H9 (cell line): ENCODE data around the gene FAM25A. TPM values are rescaled to one million over a fixed set of nuclear protein-coding genes. Genes with fewer than 3 reads are reported as not detected.
A peak's percentile ranks its signal among the peaks of the same experiment; 100 is the strongest.

Experiments
- DNase-seq: peaks from one replicate; pipeline ENCODE4 v3.0.0-alpha.2; 2017
- H2AFZ ChIP-seq: one replicate; pipeline ENCODE4 v1.6.1; 2013; ENCODE audit warnings: mild to moderate bottlenecking, low read length, control low read depth, moderate library complexity
- H2AK5ac ChIP-seq: 2 replicates; pipeline ENCODE4 v1.6.1; 2013; ENCODE audit warnings: low read length, control low read depth, mixed read lengths; ENCODE audit not compliant: insufficient read length
- H2BK120ac ChIP-seq: one replicate; pipeline ENCODE4 v1.6.1; 2013; ENCODE audit warnings: low read depth, mild to moderate bottlenecking, low read length, control low read depth, inconsistent platforms; ENCODE audit not compliant: poor library complexity, severe bottlenecking
- H2BK12ac ChIP-seq: 2 replicates; pipeline ENCODE4 v1.6.1; 2013; ENCODE audit warnings: low read length, control low read depth, mixed read lengths, low read depth; ENCODE audit not compliant: insufficient read length
- H2BK15ac ChIP-seq: 2 replicates; pipeline ENCODE4 v1.6.1; 2013; ENCODE audit warnings: low read depth, low read length, control low read depth
- H2BK20ac ChIP-seq: one replicate; pipeline ENCODE4 v1.6.1; 2013; ENCODE audit warnings: low read depth, mild to moderate bottlenecking, low read length, control low read depth, inconsistent platforms; ENCODE audit not compliant: poor library complexity, severe bottlenecking
- H2BK5ac ChIP-seq: 2 replicates; pipeline ENCODE4 v1.6.1; 2013; ENCODE audit warnings: low read length, control low read depth, mixed read lengths; ENCODE audit not compliant: insufficient read length
- H3K14ac ChIP-seq: 2 replicates; pipeline ENCODE4 v1.6.1; 2013; ENCODE audit warnings: low read length, control low read depth; ENCODE audit not compliant: insufficient read depth
- H3K18ac ChIP-seq: 2 replicates; pipeline ENCODE4 v1.6.1; 2013; ENCODE audit warnings: low read depth, mild to moderate bottlenecking, mixed read lengths, low read length, control low read depth; ENCODE audit not compliant: insufficient read length
- H3K23ac ChIP-seq: 2 replicates; pipeline ENCODE4 v1.6.1; 2013; ENCODE audit warnings: low read length, control low read depth, mixed read lengths, low read depth; ENCODE audit not compliant: insufficient read length
- H3K23me2 ChIP-seq: 2 replicates; pipeline ENCODE4 v1.6.1; 2013; ENCODE audit warnings: low read depth, mild to moderate bottlenecking, mixed read lengths, low read length, control low read depth; ENCODE audit not compliant: insufficient read length, poor library complexity, severe bottlenecking
- H3K27ac ChIP-seq: 2 replicates; pipeline ENCODE4 v1.5.1; 2013; ENCODE audit warnings: low read length, control low read depth, mixed read lengths, low read depth; ENCODE audit not compliant: insufficient read length
- H3K27me3 ChIP-seq: 2 replicates; pipeline ENCODE4 v1.6.1; 2013; ENCODE audit warnings: low read length, control low read depth, inconsistent platforms; ENCODE audit not compliant: insufficient read depth
- H3K4ac ChIP-seq: 2 replicates; pipeline ENCODE4 v1.6.1; 2013; ENCODE audit warnings: low read depth, mild to moderate bottlenecking, control low read depth, inconsistent platforms, low read length, moderate library complexity
- H3K4me1 ChIP-seq: 2 replicates; pipeline ENCODE4 v1.6.1; 2013; ENCODE audit warnings: low read length, control low read depth, inconsistent platforms; ENCODE audit not compliant: insufficient read depth
- H3K4me2 ChIP-seq: 2 replicates; pipeline ENCODE4 v1.6.1; 2013; ENCODE audit warnings: low read length, control low read depth, mixed read lengths; ENCODE audit not compliant: insufficient read length, insufficient read depth
- H3K56ac ChIP-seq: 2 replicates; pipeline ENCODE4 v1.6.1; 2013; ENCODE audit warnings: low read depth, mild to moderate bottlenecking, mixed read lengths, low read length, control low read depth; ENCODE audit not compliant: insufficient read length
- H3K79me1 ChIP-seq: 2 replicates; pipeline ENCODE4 v1.6.1; 2013; ENCODE audit warnings: low read depth, mild to moderate bottlenecking, moderate library complexity, low read length, control low read depth, inconsistent platforms; ENCODE audit not compliant: insufficient read depth, poor library complexity, severe bottlenecking
- H3K79me2 ChIP-seq: 2 replicates; pipeline ENCODE4 v1.6.1; 2013; ENCODE audit warnings: low read length, control low read depth, inconsistent platforms; ENCODE audit not compliant: insufficient read depth
- H3K9ac ChIP-seq: 2 replicates; pipeline ENCODE4 v1.6.1; 2013; ENCODE audit warnings: low read length, control low read depth, mixed read lengths; ENCODE audit not compliant: insufficient read length; ENCODE audit errors: extremely low read depth
- H3K9me3 ChIP-seq: one replicate; pipeline ENCODE4 v1.6.1; 2013; ENCODE audit warnings: low read depth, low read length, inconsistent platforms; ENCODE audit not compliant: control insufficient read depth
- H3T11ph ChIP-seq: one replicate; pipeline ENCODE4 v1.6.1; 2013; ENCODE audit warnings: mild to moderate bottlenecking, low read length, control low read depth, inconsistent platforms
- H4K20me1 ChIP-seq: one replicate; pipeline ENCODE4 v1.6.1; 2013; ENCODE audit not compliant: control insufficient read depth, insufficient read length, insufficient read depth
- H4K5ac ChIP-seq: 2 replicates; pipeline ENCODE4 v1.6.1; 2013; ENCODE audit warnings: low read depth, mild to moderate bottlenecking, mixed read lengths, low read length, control low read depth; ENCODE audit not compliant: insufficient read length
- H4K8ac ChIP-seq: replicated peaks from 2 replicates; pipeline ENCODE4 v1.6.1; 2013; ENCODE audit warnings: low read length, control low read depth, mixed read lengths, low read depth; ENCODE audit not compliant: insufficient read length
- H4K91ac ChIP-seq: 2 replicates; pipeline ENCODE4 v1.6.1; 2013; ENCODE audit warnings: low read depth, mild to moderate bottlenecking, moderate library complexity, mixed read lengths, low read length, control low read depth; ENCODE audit not compliant: insufficient read length
- H3K27ac Mint-ChIP-seq, 3 experiments: 2 replicates in 2 of 3; 3 replicates in 1 of 3; pipeline ENCODE4 v1.8.0; 2020 to 2021; ENCODE audit warnings: mixed read lengths in 3 of 3, mild to moderate bottlenecking in 1 of 3, moderate library complexity in 1 of 3
- H3K27me3 Mint-ChIP-seq: 2 replicates; pipeline ENCODE4 v1.8.0; 2021; ENCODE audit warnings: low read depth, mild to moderate bottlenecking, moderate library complexity, mixed read lengths
- H3K36me3 Mint-ChIP-seq, 3 experiments: 2 replicates in 2 of 3; 3 replicates in 1 of 3; pipeline ENCODE4 v1.8.0; 2020 to 2021; ENCODE audit warnings: low read depth in 3 of 3, mixed read lengths in 3 of 3; ENCODE audit not compliant: insufficient read depth in 1 of 3
- H3K4me1 Mint-ChIP-seq, 2 experiments: 2 replicates each; pipeline ENCODE4 v1.8.0; 2020; ENCODE audit warnings: mixed read lengths in 2 of 2
- H3K4me3 Mint-ChIP-seq, 2 experiments: 2 replicates in 1 of 2; 3 replicates in 1 of 2; pipeline ENCODE4 v1.8.0; 2020 to 2021; ENCODE audit warnings: mild to moderate bottlenecking in 2 of 2, mixed read lengths in 2 of 2, moderate library complexity in 1 of 2
- H3K9me3 Mint-ChIP-seq, 2 experiments: 2 replicates in 1 of 2; 3 replicates in 1 of 2; pipeline ENCODE4 v1.8.0; 2020; ENCODE audit warnings: mild to moderate bottlenecking in 2 of 2, mixed read lengths in 2 of 2, moderate library complexity in 1 of 2
- CTCF ChIP-seq: fragments of 200-600 bp; sonication (generic); conservative IDR thresholded peaks from 3 replicates; pipeline ENCODE4 v1.8.0; 2021; ENCODE audit warnings: antibody characterized with exemption, mild to moderate bottlenecking
- WGBS: extraction: QIAGEN DNeasy Blood & Tissue Kit; methylation state at CpG from one replicate; pipeline ENCODE4 v1.1.7; 2013; ENCODE audit warnings: missing lambda C conversion rate, low lambda C conversion rate, mixed read lengths; ENCODE audit not compliant: insufficient read length; ENCODE audit errors: extremely low coverage; 5-methylcytosine and 5-hydroxymethylcytosine counted together
- total RNA-seq: library from RNA; stranded (reverse); gene quantifications from 2 replicates; pipeline ENCODE4 v1.2.1, GENCODE V29; 2021

Gene FAM25A
- total RNA-seq, 1 experiment from 2014 or later: not detected

- peaks cover 0 to 3% (median 0%) of the 10 kb centered on the region in 3 experiments; a peak in 1 of 7 replicates for H3K36me3 Mint-ChIP-seq
- no peak overlapping the region for H4K5ac ChIP-seq
- H2BK12ac ChIP-seq: no peak overlapping the region
- no peak overlapping the region for H2BK120ac ChIP-seq
- no peak overlapping the region for H3K23ac ChIP-seq
- H3K23me2 ChIP-seq: peaks cover 15% of the 10 kb centered on the region
- H2AFZ ChIP-seq: no peak overlapping the region
- no CpG with 5 or more reads among the region's 11 CpGs for whole genome bisulfite sequencing
- no peak overlapping the region for H3K27ac ChIP-seq
- no peak overlapping the region for H4K8ac ChIP-seq
- no peak for TF ChIP-seq CTCF
- H3K9me3 ChIP-seq: no peaks in the 10 kb centered on the region
- H2BK15ac ChIP-seq: no peak overlapping the region
- H3K18ac ChIP-seq: no peak overlapping the region
- H2AK5ac ChIP-seq: no peak overlapping the region
- DNase-seq: no peak
- no peak overlapping the region for H3K56ac ChIP-seq
- H4K91ac ChIP-seq: no peak overlapping the region
- H3K4me2 ChIP-seq: no peak overlapping the region
- H3K27me3 Mint-ChIP-seq: peaks cover 32% of the 10 kb centered on the region
- no peak overlapping the region for H2BK20ac ChIP-seq
- no peak overlapping the region for H2BK5ac ChIP-seq
- H3K9ac ChIP-seq: no peak overlapping the region
- H3K14ac ChIP-seq: no peak overlapping the region
- H3K4me1 ChIP-seq: no peaks in the 10 kb centered on the region; the same call in 1 of the 2 replicates
- no peak overlapping the region for H3K4ac ChIP-seq
- H3K27ac Mint-ChIP-seq: no peak overlapping the region
- peaks cover 21 to 29% of the 10 kb centered on the region in 2 experiments for H3K4me1 Mint-ChIP-seq
- peaks cover 10% of the 10 kb centered on the region; the same call in 1 of the 2 replicates for H3K27me3 ChIP-seq
- H3T11ph ChIP-seq: no peak overlapping the region
- H3K79me2 ChIP-seq: no peaks in the 10 kb centered on the region
- peak overlapping the region; percentile 16 to 22 for H3K4me3 Mint-ChIP-seq
- peaks cover 0 to 4% of the 10 kb centered on the region in 2 experiments; a peak in 1 of 5 replicates for H3K9me3 Mint-ChIP-seq
- H4K20me1 ChIP-seq: no peaks in the 10 kb centered on the region
- H3K79me1 ChIP-seq: no peaks in the 10 kb centered on the region
Measured at GRCh38 chr10:86972613-86973380, 47.3 kb upstream of the FAM25A start.
